Neutrophil (primary cell): Measurements from ENCODE around the gene DNAH3.

Experiments used
- H3K27ac ChIP-seq: fragments of 200-600 bp; sonication (generic); 2 replicates; pipeline ENCODE4 v1.5.1; 2016; ENCODE audit warnings: mild to moderate bottlenecking, moderate library complexity
- H3K27me3 ChIP-seq: fragments of 200-600 bp; sonication (generic); 2 replicates; pipeline ENCODE4 v1.6.0; 2016; ENCODE audit warnings: mild to moderate bottlenecking
- H3K36me3 ChIP-seq: fragments of 200-600 bp; sonication (generic); 2 replicates; pipeline ENCODE4 v1.5.1; 2017
- H3K4me1 ChIP-seq, 2 experiments: fragments of 200-600 bp in 1 of 2; sonication (generic) in 1 of 2; 1 replicate in 1 of 2; 2 replicates in 1 of 2; pipeline versions ENCODE4 v1.5.1 to v1.6.1; 2013 to 2016; ENCODE audit warnings: low read depth in 1 of 2, low read length in 1 of 2, mild to moderate bottlenecking in 1 of 2, moderate library complexity in 1 of 2; ENCODE audit not compliant: control insufficient read depth in 1 of 2, insufficient read depth in 1 of 2
- H3K4me3 ChIP-seq, 2 experiments: fragments of 200-600 bp in 1 of 2; sonication (generic) in 1 of 2; 1 replicate in 1 of 2; 2 replicates in 1 of 2; pipeline ENCODE4 v1.5.1; 2013 to 2016; ENCODE audit warnings: low read depth in 1 of 2, low read length in 1 of 2, mild to moderate bottlenecking in 1 of 2, moderate library complexity in 1 of 2
- H3K9me3 ChIP-seq: fragments of 200-600 bp; sonication (generic); 2 replicates; pipeline ENCODE4 v1.5.1; 2016
- CTCF ChIP-seq: fragments of 200-600 bp; sonication (generic); IDR thresholded peaks from 2 replicates; pipeline ENCODE4 v1.5.1; 2016; ENCODE audit warnings: antibody characterized with exemption

Gene DNAH3

GRCh38 chr16:21033704-21034103 is 116.9 kb downstream of the DNAH3 start:
- H3K4me3 ChIP-seq: no peak overlapping the region
- peaks cover 7% of the 10 kb centered on the region for H3K27me3 ChIP-seq
- no peak overlapping the region for H3K27ac ChIP-seq
- H3K36me3 ChIP-seq: no peaks in the 10 kb centered on the region
- H3K4me1 ChIP-seq: no peaks in the 10 kb centered on the region
- no peak for TF ChIP-seq CTCF
- H3K9me3 ChIP-seq: no peaks in the 10 kb centered on the region

- no peaks in the 10 kb centered on the region for H3K36me3 ChIP-seq
- no peak overlapping the region for H3K27ac ChIP-seq
- H3K27me3 ChIP-seq: peaks cover 7% of the 10 kb centered on the region
- no peak overlapping the region for H3K4me3 ChIP-seq
- no peaks in the 10 kb centered on the region for H3K4me1 ChIP-seq
- TF ChIP-seq CTCF: no peak
- no peaks in the 10 kb centered on the region for H3K9me3 ChIP-seq
Observed at GRCh38 chr16:21033264-21033663, 117.4 kb downstream of the DNAH3 start.

GRCh38 chr16:21028728-21029127 is 121.9 kb downstream of the DNAH3 start:
- no peak for TF ChIP-seq CTCF
- Histone ChIP-seq H3K36me3 (no peaks in the 10 kb centered on the region), H3K27me3 (peaks cover 3% of the 10 kb centered on the region), H3K4me3 (no peak overlapping the region), H3K4me1 (peaks cover 0 to 3% of the 10 kb centered on the region in 2 experiments), H3K9me3 (no peaks in the 10 kb centered on the region), H3K27ac (no peak overlapping the region)

- peaks cover 2 to 7% of the 10 kb centered on the region in 2 experiments for H3K4me1 ChIP-seq
- no peaks in the 10 kb centered on the region for H3K36me3 ChIP-seq
- no peak overlapping the region for H3K27ac ChIP-seq
- no peak overlapping the region for H3K4me3 ChIP-seq
- TF ChIP-seq CTCF: no peak
- no peaks in the 10 kb centered on the region for H3K9me3 ChIP-seq
- no peaks in the 10 kb centered on the region for H3K27me3 ChIP-seq
Observed at GRCh38 chr16:21026846-21027245, 123.8 kb downstream of the DNAH3 start.

- TF ChIP-seq CTCF: no peak
- peaks cover 2 to 7% of the 10 kb centered on the region in 2 experiments for H3K4me1 ChIP-seq
- H3K27ac ChIP-seq: no peak overlapping the region
- H3K4me3 ChIP-seq: no peak overlapping the region
- H3K27me3 ChIP-seq: no peaks in the 10 kb centered on the region
- no peaks in the 10 kb centered on the region for H3K36me3 ChIP-seq
- H3K9me3 ChIP-seq: no peaks in the 10 kb centered on the region
Observed at GRCh38 chr16:21023509-21024202, 127.0 kb downstream of the DNAH3 start.
